M059J (cell line): ENCODE results near the gene CLEC16A. TPM values are rescaled to one million over a fixed set of nuclear protein-coding genes. Genes with fewer than 3 reads are reported as not detected.

Experiments
- DNase-seq: peaks from one replicate; pipeline ENCODE4 v3.0.0-alpha.2; 2012; ENCODE audit warnings: low read depth
- total RNA-seq: library from RNA; depleted of rRNA; stranded (reverse); fragments of >200 nt; shearing (Covaris generic); gene quantifications from 2 replicates; pipeline ENCODE4 v1.2.3, GENCODE V29; 2014

CLEC16A gene
- total RNA-seq, 1 experiment from 2014 or later = 15.6 TPM

GRCh38 chr16:11016524-11016988, 72.2 kb downstream of the CLEC16A start:
- peak; percentile 7 for DNase-seq

GRCh38 chr16:11016993-11017392, 72.6 kb downstream of the CLEC16A start:
- DNase-seq = peak; percentile 80

GRCh38 chr16:11017499-11017898, 73.1 kb downstream of the CLEC16A start:
- DNase-seq = no peak

- no peak for DNase-seq
Observed at GRCh38 chr16:11020388-11020787, 76.0 kb downstream of the CLEC16A start.

GRCh38 chr16:11020792-11021551, 76.6 kb downstream of the CLEC16A start:
- no peak for DNase-seq

GRCh38 chr16:11022002-11022401, 77.6 kb downstream of the CLEC16A start:
- DNase-seq = no peak

GRCh38 chr16:11023262-11024039, 79.1 kb downstream of the CLEC16A start:
- no peak for DNase-seq

GRCh38 chr16:11024333-11025053, 80.1 kb downstream of the CLEC16A start:
- peak; percentile 67 for DNase-seq

- peak; percentile 51 for DNase-seq
Observed at GRCh38 chr16:11025120-11025531, 80.8 kb downstream of the CLEC16A start.

GRCh38 chr16:11029948-11030347, 85.6 kb downstream of the CLEC16A start:
- no peak for DNase-seq

GRCh38 chr16:11030990-11031510, 86.7 kb downstream of the CLEC16A start:
- DNase-seq = no peak

GRCh38 chr16:11032000-11032921, 87.9 kb downstream of the CLEC16A start:
- DNase-seq = no peak

GRCh38 chr16:11032922-11033291, 88.5 kb downstream of the CLEC16A start:
- no peak for DNase-seq

- no peak for DNase-seq
Observed at GRCh38 chr16:11033629-11034420, 89.5 kb downstream of the CLEC16A start.

- no peak for DNase-seq
Observed at GRCh38 chr16:11034481-11034931, 90.1 kb downstream of the CLEC16A start.

- DNase-seq = no peak
Observed at GRCh38 chr16:11035096-11035495, 90.7 kb downstream of the CLEC16A start.

GRCh38 chr16:11036040-11036439, 91.7 kb downstream of the CLEC16A start:
- DNase-seq = no peak

- no peak for DNase-seq
Observed at GRCh38 chr16:11036868-11037410, 92.6 kb downstream of the CLEC16A start.

- no peak for DNase-seq
Observed at GRCh38 chr16:11038305-11038704, 93.9 kb downstream of the CLEC16A start.

- no peak for DNase-seq
Observed at GRCh38 chr16:11038777-11039176, 94.4 kb downstream of the CLEC16A start.
